Measurements from ENCODE around the gene FOSB.

Gene FOSB

DNA sequence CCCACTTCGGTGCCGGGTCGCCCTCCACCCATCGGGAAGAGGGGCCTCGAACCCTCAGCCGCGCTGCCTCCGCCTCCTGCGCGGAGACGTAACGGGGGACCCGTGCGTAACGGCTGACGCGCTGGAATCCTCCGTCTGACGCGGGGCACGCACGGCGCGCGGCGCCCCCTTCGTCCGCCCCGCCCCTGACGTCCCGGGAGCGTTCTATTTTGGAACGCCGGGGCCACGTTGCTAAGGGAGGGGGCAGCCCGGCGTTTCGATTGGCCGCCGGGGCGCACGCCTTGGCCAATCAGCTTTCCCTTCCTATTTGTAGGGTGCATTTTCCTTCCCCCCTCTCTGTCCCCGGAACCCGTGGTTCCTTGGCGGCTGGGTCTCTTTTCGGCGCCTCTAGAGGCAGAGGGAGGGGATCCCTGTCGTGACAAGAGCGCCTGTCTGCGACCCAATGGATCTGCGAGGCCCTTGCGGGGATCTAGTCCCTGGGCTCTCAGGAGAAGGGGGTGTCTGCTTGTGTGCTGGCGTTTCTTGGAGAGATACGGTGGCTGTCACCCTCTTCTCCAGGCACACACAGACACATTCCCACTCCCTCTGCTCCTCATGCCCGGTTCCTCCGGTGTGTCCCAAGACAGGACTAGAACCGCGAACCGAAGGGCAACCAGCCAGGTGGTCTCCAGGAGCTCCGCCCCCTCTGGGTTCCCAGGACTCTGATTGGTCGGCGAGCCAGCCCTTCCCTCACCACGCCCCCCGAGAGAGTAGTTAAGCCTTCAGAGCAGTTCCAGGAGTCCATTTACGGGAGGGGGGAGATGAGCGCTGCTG lies 1.5 kb downstream of the FOSB start:
- peak; percentile 97 for DNase-seq

DNA sequence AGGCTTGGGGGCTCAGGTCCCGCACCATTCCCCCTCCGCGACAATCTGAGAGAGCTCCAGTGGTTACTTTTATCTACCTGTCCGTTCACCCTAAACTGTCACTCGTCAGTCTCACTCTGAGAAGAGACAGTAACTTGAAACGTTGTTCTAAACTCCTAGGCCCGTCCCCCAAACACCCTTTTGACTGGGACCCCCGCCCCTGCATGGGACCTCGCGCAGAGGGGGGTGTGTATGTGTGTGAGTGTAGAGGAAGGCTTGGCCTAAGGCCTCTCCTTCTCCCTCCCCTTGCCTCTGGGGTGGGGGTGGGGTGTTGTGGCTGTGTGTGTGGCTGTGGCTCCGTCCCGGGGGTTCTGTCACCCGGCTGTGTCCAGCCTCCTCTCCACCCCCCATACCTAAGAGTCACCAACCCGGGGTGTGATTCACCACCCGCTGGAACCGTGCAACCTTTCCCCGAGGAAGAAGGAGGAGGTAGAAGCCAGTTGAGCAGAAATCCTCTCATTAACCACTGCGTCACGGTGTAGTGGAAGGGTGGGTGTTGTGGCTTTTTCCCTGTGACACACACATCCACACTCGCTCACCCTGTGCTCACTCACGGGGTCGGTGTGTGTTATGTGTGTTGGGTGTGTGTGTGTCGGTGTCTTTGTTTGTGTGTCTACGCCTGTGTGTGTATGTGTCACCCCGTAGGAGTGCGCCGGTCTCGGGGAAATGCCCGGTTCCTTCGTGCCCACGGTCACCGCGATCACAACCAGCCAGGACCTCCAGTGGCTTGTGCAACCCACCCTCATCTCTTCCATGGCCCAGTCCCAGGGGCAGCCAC lies 2.4 kb downstream of the FOSB start:
- peak; percentile 27 for DNase-seq

DNA sequence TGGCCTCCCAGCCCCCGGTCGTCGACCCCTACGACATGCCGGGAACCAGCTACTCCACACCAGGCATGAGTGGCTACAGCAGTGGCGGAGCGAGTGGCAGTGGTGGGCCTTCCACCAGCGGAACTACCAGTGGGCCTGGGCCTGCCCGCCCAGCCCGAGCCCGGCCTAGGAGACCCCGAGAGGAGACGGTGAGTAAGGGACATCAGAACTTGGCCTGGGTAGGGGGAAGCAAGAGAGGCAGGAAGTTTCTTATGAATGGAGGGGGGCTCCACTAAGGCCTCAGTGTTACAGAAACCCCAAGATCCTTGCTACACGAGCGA lies 2.9 kb downstream of the FOSB start:
- DNase-seq: no peak

GRCh38 chr19:45471111-45471930 lies 3.5 kb downstream of the FOSB start:
- no peak for DNase-seq

DNA sequence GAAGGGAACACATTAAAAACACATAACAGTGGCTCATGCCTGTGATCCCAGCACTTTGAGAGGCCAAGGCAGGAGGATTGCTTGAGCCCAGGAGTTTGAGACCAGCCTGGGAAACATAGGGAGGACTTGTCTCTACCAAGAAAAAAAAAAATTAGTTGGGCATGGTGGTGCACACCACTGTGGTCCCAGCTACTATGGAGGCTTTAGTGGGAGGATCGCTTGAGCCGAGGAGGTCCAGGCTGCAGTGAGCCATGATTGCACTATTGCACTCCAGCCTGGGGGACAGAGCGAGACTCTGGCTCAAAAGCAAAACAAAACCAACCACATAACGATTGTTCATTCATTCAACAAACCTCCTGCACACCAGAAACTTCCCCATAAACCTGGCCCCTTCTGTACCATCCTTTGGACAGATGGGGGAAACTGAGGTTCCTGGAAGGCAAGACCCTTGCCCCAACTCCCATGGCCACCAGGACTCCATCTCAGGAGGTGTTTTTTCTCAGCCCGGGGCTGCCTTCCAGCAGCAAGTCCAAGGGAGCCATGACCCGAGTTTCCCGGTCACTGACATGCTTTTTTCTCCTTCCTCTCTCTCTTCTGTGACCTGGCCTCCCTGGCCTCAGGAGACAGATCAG lies 4.3 kb downstream of the FOSB start:
- DNase-seq: no peak

DNA sequence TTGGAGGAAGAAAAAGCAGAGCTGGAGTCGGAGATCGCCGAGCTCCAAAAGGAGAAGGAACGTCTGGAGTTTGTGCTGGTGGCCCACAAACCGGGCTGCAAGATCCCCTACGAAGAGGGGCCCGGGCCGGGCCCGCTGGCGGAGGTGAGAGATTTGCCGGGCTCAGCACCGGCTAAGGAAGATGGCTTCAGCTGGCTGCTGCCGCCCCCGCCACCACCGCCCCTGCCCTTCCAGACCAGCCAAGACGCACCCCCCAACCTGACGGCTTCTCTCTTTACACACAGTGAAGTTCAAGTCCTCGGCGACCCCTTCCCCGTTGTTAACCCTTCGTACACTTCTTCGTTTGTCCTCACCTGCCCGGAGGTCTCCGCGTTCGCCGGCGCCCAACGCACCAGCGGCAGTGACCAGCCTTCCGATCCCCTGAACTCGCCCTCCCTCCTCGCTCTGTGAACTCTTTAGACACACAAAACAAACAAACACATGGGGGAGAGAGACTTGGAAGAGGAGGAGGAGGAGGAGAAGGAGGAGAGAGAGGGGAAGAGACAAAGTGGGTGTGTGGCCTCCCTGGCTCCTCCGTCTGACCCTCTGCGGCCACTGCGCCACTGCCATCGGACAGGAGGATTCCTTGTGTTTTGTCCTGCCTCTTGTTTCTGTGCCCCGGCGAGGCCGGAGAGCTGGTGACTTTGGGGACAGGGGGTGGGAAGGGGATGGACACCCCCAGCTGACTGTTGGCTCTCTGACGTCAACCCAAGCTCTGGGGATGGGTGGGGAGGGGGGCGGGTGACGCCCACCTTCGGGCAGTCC lies 5.0 kb downstream of the FOSB start:
- no peak for DNase-seq

- DNase-seq: no peak
These were observed 5.5 kb downstream of the FOSB start for GRCh38 chr19:45473367-45473681.

- no peak for DNase-seq
These were observed 6.1 kb downstream of the FOSB start for GRCh38 chr19:45473682-45474605.

DNA sequence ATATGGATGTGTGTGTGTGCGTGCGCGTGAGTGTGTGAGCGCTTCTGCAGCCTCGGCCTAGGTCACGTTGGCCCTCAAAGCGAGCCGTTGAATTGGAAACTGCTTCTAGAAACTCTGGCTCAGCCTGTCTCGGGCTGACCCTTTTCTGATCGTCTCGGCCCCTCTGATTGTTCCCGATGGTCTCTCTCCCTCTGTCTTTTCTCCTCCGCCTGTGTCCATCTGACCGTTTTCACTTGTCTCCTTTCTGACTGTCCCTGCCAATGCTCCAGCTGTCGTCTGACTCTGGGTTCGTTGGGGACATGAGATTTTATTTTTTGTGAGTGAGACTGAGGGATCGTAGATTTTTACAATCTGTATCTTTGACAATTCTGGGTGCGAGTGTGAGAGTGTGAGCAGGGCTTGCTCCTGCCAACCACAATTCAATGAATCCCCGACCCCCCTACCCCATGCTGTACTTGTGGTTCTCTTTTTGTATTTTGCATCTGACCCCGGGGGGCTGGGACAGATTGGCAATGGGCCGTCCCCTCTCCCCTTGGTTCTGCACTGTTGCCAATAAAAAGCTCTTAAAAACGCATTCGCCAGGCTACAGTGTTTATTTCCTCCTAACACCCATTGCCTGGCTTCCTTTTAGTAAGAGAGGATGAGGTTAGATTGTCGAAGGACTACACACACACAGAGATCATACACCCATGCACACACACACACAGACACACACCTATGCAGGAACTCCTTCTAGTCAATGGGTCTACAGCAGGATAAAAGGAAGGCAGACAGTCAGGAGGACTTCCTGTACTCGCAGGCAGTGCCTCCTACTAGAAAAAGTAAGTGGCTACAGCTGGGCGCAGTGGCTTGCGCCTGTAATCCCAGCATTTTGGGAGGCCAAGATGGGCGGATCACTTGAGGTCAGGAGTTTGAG lies 7.1 kb downstream of the FOSB start:
- no peak for DNase-seq

DNA sequence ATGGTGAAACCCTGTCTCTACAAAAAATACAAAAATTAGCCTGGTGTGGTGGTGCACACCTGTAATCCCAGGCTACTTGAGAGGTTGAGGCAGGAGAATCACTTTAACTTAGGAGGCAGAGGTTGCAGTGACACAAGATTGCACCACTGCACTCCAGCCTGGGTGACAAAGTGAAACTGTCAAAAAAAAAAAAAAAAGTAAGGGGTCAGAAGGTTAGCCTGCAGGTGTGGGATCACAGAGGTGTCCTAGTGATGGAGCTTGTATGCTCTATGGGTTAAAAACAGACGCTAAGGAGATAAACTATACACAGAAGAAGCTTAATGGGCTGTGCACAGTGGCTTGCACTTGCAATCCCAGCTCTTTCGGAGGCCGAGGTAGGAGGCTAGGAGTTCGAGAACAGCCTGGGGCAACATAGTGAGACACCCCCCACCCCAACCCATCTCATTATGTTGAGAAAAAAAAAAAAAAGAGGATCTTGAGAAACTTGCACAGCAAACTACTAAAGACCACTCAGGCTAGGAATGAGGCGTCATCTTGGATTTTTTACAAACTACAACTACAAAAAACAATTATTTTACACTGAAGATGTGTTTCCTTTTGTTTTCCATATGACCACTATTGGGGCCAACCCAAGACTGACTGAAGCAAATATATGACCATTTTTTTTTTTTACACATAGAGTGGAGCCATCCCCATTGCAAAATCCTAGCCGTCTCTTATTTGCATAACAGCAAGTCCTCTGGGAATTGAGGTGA lies 7.9 kb downstream of the FOSB start:
- no peak for DNase-seq

DNA sequence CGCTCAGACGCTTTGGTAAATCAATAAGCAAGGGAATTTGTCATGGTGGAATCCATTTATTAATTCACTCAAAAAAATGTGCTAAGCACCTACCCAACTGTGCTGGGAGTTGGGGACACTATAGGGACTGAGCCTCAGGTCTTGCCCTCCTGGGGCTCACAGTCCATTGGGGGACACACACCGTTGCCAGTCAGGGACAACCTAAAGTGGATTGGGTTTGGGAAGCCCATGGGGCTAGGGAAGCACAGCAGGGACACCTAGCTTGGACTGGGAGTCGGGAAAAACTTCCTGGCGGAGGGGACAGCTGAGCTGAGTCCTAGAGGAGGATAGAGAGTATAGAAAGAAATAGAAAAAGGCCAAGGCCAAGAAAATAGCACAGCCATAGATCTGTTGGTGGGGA lies 8.5 kb downstream of the FOSB start:
- DNase-seq: no peak

GRCh38 chr19:45477186-45477585 lies 9.4 kb downstream of the FOSB start:
- DNase-seq: no peak

- peak; percentile 51 for DNase-seq
These were observed 10.1 kb downstream of the FOSB start for GRCh38 chr19:45477713-45478453.

DNA sequence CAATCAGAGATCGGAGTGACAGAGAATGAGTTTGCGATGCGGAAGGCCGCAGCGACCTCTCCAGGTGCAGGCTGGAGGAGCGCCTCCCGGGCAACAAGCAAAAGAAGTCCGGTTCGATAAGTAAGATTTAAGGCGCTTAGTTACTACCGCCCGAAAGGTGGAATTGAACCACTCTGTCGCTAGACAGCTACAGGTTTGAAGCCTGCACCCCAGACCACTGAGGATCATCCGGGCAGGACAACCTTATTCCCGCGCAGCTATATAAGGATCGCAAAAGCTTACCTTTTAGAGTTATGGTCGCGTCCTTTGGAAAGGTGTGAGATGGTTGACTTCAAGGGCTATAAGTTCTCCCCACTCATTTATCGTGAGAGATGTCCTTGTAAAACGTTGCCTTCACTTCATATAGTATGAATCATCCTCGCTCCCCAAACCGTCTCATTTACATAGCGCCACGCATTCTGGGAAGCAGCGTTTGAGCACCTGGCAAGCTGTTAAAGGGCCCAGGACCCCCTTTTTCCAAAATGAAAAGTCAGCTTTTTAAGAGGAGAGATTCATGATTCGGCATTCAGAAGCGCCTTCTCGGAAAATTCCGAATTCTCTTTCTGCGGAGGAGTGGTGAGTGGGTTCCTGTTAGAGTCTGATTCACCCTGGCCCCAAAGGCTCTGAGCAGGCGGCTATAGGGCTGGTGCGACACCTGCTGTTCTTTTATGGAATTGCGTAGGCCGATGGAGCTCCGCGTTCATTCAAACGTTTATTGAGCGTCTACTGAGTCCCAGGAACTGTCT lies 10.8 kb downstream of the FOSB start:
- peak; percentile 94 for DNase-seq

DNA sequence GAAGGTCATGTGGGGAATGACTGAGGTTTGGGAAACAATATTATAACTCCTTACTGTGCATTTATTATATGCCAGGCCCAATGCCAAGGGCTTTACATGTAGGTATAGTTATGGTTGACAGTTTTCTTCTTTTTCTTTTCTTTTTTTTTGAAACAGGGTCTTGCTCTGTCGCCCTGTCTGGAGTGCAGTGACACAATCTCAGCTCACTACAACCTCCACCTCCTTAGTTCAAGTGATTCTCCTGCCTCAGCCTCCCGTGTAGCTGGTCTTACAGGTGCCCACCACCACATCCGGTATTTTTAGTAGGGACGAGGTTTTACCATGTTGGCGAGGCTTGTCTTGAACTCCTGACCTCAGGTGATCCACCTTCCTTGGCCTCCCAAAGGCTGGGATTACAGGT lies 15.2 kb downstream of the FOSB start:
- DNase-seq: no peak

DNA sequence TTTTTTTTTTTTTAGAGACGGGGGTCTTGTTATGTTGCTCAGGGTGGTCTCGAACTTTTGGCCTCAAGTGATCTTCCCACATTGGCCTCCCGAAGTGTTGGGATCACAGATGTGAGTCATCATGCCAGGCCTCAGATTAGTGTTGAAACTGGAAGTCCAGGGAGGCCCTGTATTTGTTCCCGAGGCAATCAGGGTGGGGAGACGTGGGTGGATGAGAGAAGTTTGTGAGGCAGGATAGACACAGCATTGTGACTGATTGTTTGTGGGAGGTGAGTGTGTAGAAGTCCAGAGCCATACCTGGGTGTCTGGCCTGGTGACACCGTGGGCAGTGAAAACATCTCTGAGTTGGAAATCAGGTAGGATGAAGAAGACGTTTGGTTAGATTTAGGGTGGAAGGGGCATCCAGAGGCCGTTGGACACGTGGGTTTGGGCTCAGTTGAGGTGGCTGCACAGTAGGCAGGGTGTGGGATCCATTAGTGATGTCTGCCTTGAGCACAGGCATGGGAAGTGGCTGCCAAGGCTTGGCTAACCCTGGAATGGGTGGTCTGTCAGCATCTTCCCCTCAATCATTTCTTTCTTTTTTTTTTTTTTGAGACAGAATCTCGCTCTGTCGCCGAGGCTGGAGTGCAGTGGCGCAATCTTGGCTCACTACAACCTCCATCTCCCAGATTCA lies 16.6 kb downstream of the FOSB start:
- DNase-seq: no peak

Data from activated CD4-positive, alpha-beta T cell treated with anti-CD3 and anti-CD28 coated beads for 48 hours (primary cell).